ENCODE measurements around the gene RNF208. TPM values are rescaled to one million over a fixed set of nuclear protein-coding genes. Genes with fewer than 3 reads are reported as not detected.
A peak's percentile ranks its signal among the peaks of the same experiment; 100 is the strongest.

RNF208 gene
- total RNA-seq, 1 experiment from 2014 or later, result not detected

DNA sequence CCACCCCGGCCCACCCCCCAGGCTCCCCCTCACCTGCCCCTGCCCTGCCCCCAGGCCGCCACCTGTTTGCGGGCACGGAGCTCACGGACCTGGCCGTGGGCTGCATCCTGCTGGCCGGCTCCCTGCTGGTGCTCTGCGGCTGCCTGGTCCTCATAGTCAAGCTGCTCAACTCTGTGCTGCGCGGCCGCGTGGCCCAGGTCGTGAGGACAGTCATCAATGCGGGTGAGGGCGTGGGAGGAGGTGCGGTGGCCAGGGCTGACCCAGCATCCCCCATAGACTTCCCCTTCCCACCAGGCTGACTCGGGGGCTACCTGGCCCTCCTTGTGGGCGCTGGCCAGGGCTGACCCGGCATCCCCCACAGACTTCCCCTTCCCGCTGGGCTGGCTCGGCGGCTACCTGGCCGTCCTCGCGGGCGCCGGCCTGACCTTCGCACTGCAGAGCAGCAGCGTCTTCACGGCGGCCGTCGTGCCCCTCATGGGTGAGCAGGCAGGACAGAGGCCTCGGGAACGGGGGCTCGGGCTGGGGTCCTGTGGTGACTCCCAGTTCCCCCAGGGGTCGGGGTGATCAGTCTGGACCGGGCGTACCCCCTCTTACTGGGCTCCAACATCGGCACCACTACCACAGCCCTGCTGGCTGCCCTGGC, 12.1 kb upstream of the RNF208 start:
- Histone ChIP-seq H3K4me3 (no peak overlapping the region), H3K36me3 (no peaks in the 10 kb centered on the region)

DNA sequence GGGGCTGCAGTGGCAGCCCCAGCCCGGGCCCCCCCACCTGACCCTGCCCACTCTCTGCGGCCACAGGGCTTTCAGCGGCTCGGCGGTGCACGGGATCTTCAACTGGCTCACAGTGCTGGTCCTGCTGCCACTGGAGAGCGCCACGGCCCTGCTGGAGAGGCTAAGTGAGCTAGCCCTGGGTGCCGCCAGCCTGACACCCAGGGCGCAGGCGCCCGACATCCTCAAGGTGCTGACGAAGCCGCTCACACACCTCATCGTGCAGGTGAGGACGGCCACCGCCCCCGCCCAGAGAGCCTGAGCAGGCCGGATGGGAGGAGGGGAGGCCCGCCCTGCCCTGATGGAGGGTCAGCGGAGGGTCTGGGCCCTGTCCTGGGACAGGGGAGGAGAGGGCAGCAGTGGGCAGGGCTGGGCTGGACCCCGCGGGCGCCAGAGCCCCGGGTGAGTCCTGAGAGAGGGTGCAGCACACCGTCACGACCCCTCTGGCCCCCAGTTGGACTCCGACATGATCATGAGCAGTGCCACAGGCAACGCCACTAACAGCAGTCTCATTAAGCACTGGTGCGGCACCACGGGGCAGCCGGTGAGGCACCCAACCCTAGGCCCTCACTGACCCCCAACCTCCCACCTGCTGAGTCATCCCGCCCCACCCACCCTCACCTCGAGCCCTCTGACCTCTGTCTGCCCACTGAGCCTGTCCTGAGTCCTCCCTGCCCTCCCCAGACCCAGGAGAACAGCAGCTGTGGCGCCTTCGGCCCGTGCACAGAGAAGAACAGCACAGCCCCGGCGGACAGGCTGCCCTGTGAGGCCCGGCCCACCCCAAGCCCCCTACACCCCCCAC, 11.3 kb upstream of the RNF208 start:
- Histone ChIP-seq H3K36me3 (no peaks in the 10 kb centered on the region), H3K4me3 (no peak overlapping the region), H3K9me3 (no peaks in the 10 kb centered on the region), H3K27me3 (no peaks in the 10 kb centered on the region)
- no peak for DNase-seq

More for the DNA sequence above, 12.1 kb upstream of the RNF208 start:
- DNase-seq, result no peak
- Histone ChIP-seq H3K27me3 (no peaks in the 10 kb centered on the region), H3K9me3 (no peaks in the 10 kb centered on the region)

DNA sequence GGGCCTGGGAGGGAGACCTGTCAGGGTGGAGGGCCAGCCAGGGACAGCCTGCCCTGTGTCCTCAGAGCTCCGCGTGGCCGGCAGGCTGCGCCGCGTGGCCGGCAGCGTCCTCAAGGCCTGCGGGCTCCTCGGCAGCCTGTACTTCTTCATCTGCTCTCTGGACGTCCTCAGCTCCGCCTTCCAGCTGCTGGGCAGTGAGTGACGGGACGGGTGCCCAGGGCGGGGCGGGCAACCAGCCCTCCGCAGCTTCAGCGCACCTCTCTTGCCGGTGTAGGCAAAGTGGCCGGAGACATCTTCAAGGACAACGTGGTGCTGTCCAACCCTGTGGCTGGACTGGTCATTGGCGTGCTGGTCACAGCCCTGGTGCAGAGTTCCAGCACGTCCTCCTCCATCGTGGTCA, 10.5 kb upstream of the RNF208 start:
- Histone ChIP-seq H3K4me3 (no peak overlapping the region), H3K9me3 (no peaks in the 10 kb centered on the region), H3K36me3 (no peaks in the 10 kb centered on the region), H3K27me3 (no peaks in the 10 kb centered on the region)
- no peak for DNase-seq

DNA sequence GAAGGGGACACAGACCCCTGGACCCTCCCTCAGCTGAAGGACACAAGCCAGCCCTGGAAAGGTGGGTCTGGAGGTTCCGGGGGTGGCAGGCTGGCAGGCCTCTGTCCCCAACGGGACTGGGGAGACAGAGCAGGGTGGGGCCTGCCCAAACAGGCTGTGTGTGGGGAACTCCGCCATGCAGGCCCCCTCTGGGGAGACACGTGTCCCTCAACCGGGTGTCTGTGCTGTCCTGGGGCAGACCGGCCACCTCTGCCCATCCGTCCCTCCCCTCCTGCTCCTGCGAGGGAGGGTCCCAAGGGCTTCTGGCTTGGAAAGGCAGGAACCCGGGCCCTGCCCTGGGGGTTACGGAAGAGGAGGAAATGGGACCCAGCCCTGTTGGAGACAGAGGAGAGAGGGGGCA, 10.1 kb upstream of the RNF208 start:
- DNase-seq, result no peak
- Histone ChIP-seq H3K9me3 (no peaks in the 10 kb centered on the region), H3K36me3 (no peaks in the 10 kb centered on the region), H3K27me3 (no peaks in the 10 kb centered on the region), H3K4me3 (no peak overlapping the region)

DNA sequence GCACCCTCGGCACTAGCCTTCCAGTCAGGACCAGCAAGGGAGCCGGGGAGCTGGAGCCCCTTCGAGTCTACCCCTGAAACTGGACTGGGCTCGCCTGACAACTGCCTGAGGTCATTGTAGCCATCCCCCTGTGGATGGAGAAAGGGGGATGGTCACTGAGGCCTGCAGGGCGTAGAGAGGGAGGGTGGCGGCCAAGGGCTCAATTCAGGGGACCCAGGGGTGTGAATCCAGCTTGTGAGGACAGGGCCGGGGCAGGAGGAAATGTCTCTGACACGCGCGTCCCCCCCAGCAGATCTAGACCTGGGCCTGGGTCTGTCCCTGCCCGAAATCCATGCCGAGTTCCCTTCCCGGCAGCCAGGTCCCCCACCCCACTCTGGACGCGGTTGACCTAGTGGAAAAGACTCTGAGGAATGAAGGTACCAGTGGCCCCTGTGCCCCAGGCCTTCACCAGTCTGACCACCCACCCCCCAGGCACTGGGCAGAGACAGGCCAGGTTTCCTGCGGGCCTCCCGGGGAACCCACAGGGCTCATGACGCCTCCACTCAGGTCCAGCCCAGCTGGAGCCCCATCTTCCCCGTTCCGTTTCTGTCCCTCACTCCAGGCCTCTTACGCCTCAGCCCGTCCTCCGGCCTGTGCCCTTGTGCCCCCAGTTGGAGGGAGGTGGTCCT, 9.5 kb upstream of the RNF208 start:
- Histone ChIP-seq H3K27me3 (no peaks in the 10 kb centered on the region), H3K4me3 (no peak overlapping the region), H3K36me3 (no peaks in the 10 kb centered on the region), H3K9me3 (no peaks in the 10 kb centered on the region)
- DNase-seq, result no peak

DNA sequence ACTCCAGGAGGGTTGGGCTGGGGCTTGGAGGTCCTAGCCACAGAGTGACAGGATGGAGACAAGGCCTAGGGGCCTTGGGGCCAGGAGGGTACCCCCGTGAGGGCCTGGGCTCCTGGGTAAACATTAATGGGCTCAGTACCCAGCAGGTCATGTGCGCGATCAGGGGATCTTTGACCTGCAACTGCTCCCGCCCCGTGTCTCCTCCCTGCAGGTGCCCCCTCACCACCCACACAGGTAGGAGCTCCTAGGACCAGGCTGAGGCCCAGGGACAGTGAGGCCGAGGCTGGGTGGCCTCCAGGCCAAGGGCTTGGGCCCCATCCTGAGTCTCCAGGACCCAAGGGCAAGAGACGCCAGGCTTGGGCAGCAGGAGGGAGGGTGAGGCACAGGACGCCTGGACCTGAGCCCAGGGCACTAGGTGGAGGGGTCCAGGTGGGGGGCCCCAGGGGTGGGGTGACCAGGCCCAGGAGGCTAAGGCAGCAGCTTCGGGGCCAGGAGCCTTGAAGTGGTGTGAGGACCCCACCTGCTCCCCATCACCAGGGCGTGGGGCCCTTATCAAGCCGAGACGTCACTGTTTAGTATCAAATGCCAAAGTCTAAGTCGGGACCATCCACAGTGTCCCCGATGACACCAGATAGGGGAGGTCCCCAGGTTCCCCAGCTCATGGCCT, 8.8 kb upstream of the RNF208 start, which contains the start of gene SLC34A3:
TSS of gene SLC34A3 (plus strand) at position 197 of the 667 bp plus-strand sequence. CDS start 802 bp downstream, outside the sequence.
- Histone ChIP-seq H3K27me3 (no peaks in the 10 kb centered on the region), H3K4me3 (no peak within 1 kb of the TSS), H3K9me3 (no peaks in the 10 kb centered on the region), H3K36me3 (no peaks in the 10 kb centered on the region)
- DNase-seq, result no peak

DNA sequence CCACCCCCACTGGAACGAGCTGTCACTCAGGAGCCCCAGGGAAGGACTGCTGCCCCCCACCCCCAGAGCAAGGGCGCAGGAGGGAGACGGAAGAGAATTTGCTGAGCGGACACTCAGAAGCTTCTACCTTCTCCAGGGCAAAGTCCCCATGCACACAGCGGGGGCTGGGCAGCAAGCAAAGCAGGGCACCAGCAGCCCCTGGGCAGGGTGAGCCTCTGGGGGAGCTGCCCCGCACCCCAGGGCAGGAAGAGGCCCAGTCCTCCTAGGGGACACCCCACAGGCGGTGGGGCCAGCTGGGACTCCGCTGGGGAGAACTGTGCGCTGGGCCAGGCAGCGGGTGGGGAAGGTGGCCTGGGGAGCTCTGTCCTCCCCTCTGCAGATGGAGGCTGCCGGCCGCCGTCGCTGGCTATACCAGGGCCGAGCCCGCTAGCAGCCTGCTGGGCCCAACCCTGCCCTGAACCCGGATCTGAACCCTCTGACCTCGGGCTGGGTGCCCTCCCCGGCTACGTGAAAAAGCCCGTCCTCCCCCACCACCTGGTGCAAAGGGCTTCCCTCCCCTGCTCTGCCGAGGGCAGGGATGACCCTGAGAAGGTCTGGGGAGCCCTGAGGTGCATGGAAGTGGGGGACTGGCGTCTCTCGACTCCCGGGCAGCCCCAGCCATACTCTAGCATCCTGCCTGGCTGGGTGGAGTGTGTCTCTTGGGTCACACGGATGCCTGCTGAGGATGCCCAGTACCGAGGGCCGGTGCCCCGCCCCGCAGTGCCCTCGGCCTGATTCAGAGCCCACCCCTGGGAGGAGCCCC, 8.1 kb upstream of the RNF208 start:
- Histone ChIP-seq H3K36me3 (no peaks in the 10 kb centered on the region), H3K9me3 (no peaks in the 10 kb centered on the region), H3K27me3 (no peaks in the 10 kb centered on the region), H3K4me3 (no peak overlapping the region)
- no peak for DNase-seq

DNA sequence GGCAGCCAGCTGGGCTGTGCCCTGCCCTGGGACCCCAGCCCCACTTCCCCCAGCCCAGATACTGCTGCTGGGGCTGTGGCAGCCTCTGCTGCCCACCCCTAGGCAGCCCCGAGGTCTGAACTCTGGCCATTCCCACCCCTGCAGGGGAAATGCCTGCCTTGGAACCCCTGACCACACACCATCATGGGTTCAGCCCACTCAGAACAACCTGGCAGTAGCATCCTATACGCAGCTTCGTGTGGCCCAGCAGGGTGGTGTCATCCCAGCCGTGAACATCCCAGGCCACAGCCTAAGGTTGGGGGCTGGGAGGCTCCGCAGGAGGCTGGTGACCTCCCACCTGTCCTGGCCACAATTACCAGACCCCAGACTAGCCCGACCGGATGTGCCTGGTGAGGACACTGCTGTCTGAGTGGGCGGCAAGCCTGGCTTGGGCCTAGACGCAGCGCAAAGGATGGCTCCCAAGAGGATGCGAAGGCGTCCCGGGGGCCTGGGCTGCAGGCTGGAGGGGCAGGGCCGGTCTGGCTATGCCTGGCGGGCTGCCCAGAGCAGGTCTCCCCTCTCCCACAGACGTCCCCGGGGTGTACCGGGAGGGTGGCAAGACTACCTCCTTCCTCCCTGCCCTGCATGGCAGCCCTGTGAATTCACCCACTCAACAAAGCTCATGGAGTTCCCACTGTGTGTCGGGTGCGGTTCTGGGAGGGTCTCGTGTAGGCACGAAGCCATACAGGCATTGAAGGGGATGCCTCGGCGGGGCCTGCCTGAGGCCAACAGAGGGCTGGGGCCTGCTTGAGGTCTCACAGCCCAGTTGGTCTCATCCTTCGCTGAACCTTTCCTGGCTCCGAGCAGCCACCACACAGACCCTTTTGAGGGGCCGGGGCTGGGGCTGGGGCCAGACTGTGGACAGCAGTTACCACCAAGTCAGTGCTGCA, 7.2 kb upstream of the RNF208 start:
- Histone ChIP-seq H3K27me3 (no peaks in the 10 kb centered on the region), H3K36me3 (no peaks in the 10 kb centered on the region), H3K9me3 (no peaks in the 10 kb centered on the region), H3K4me3 (no peak overlapping the region)
- DNase-seq, result no peak

DNA sequence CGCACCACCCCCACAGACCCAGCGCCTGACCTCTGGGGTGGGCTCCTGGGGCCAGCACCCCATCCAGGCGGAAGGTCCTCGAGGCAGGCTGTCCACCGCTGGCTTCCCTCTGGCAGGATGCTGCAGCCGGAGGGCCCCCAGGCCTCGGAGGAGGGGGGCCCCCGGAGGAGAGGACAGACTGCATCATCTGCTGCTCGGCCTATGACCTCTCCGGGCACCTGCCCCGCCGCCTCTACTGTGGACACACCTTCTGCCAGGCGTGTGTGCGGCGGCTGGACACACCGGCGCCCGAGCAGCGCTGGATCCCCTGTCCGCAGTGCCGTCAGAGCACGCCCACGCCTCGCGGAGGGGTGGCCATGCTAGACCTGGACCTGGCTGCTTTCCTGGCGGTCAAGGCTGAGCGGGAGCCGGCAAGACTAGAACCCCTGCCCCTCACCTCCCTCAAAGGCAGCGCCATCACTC, 6.5 kb upstream of the RNF208 start:
- Histone ChIP-seq H3K9me3 (no peaks in the 10 kb centered on the region), H3K27me3 (no peaks in the 10 kb centered on the region), H3K36me3 (no peaks in the 10 kb centered on the region), H3K4me3 (no peak overlapping the region)
- DNase-seq, result no peak

DNA sequence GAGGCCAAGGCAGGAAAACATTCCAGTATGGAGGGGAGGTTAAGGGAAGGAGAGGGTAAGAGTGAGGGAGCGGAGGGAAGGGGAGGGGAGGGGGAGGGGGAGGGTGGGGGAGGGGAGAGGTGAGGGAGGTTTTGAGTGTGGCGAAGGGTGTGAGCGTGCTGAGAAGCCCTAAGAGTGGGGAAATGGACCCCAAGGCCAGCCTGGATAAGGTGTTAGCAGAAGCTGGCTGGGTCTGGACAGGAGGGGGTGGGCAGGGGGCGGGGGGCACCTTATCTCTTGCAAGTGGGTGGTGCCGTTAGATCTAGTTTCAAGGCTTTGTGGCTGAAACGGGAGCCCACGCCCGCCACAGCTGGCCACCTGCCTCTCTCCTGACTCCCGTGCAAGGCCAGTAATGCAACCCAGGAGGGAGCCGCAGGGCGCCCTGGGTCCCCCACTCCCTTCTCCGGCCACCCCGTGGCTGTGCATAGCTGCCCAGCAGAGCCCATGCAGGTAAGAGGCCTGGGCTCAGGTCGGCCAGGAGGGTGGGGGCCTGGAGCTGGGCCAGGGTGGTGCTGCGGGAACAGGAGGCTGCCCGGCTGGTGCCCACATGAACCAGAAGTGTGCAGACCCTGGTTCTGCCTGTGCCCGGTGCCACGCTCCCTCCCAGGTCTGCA, 5.9 kb upstream of the RNF208 start:
- H3K9me3 ChIP-seq, result no peaks in the 10 kb centered on the region
- H3K27me3 ChIP-seq, result no peaks in the 10 kb centered on the region
- no peak overlapping the region for H3K4me3 ChIP-seq
- no peaks in the 10 kb centered on the region for H3K36me3 ChIP-seq
- DNase-seq, result no peak

DNA sequence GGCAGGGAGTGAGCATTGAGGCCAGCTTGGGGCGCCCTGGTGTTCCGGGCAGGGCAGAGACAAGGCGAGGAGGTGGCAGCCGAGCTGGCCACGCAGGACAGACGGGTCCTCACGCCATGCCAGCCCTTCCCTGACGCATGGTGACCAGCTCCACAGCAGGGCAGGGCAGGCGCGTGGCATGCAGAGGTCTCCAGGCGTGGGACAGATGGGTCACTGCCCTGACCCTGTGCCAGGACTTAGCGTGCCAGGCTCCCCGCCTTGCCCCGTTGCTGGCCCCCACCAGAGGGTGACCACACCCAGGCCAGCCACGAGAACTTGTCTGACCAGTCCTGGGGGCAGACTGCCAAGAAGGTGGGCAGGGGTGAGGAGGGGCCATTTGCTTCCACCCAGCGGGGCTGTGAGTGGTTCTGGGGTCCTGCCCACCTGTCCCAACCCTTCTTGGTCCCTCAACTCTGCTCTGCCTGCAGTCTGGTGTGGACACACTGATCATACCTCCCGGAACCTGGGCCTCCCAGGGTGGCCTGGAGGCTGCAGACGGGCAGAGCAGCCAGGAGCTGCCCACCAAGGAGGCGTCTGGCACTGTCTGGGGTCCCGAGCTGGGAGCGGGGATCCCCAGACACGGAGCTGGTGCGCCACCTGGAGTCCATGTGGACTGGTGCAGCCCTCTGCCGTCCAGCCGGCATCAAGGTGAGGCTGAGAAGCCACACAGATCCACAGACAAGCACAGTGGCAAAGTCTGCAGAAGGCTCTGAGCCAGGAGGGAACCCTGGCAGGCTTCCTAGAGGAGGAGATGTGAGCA, 5.2 kb upstream of the RNF208 start, which contains the start of gene RNF224:
TSS of gene RNF224 (plus strand) at position 449 of the 799 bp plus-strand sequence. CDS start 834 bp downstream, outside the sequence.
- Histone ChIP-seq H3K27me3 (no peaks in the 10 kb centered on the region), H3K36me3 (no peaks in the 10 kb centered on the region), H3K9me3 (no peaks in the 10 kb centered on the region), H3K4me3 (no peak within 1 kb of the TSS)
- DNase-seq, result peak; percentile 70

DNA sequence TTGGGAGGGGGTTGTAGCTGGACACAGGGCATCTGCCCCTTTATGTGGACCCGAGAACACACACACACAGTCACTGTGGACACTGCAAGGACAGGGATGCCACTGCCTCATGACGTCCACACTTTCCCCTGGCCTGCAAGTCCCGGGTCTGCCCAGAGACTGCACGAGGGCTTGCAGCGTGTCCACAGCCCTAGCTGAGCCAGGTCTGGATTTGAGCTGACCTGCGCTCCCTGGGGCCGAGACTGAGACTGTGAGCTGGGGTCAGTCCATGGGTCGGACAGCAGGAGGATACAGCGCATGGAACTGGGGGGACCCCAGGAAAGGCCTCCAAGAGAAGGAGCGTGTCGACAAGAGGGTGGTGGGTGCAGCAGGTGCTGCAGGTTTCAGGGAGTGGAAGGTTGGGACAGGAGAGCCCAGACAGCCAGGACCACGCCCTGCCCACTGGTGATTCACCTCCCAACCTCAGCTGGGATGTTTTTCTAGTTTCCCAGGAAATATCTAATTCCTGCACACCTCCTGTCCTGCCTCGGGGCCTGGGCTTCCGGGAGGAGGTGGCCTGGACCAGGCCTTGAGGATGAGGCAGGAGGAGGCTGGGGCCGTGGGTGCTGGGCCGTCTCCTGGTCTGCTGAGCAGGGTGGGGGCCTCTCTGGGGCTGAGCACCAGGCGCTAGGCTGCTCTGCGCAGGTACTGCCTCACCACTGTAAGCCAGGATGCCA, 4.5 kb upstream of the RNF208 start:
- Histone ChIP-seq H3K36me3 (no peaks in the 10 kb centered on the region), H3K9me3 (no peaks in the 10 kb centered on the region), H3K4me3 (no peak overlapping the region), H3K27me3 (no peaks in the 10 kb centered on the region)
- DNase-seq, result peak; percentile 45

DNA sequence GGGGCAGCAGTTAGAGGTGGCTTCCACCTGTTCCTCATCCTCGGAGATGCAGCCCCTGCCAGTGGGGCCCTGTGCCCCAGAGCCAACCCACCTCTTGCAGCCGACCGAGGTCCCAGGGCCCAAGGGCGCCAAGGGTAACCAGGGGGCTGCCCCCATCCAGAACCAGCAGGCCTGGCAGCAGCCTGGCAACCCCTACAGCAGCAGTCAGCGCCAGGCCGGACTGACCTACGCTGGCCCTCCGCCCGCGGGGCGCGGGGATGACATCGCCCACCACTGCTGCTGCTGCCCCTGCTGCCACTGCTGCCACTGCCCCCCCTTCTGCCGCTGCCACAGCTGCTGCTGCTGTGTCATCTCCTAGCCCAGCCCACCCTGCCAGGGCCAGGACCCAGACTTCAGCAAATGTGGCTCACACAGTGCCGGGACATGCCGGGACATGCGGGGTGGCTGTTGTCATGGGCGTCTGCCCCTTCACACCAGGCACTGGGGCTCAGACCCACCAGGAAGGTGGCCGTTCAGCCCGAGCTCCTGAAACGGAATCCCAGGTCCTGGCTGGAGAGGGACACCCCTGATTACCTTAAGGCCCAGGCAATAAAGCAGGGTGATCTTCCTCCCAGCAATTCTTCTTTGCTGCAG, 3.8 kb upstream of the RNF208 start:
- Histone ChIP-seq H3K4me3 (no peak overlapping the region), H3K27me3 (no peaks in the 10 kb centered on the region), H3K9me3 (no peaks in the 10 kb centered on the region), H3K36me3 (no peaks in the 10 kb centered on the region)
- no peak for DNase-seq

Measured in MG63 (cell line).